Measurements from ENCODE around the gene MCU.
"Not testable (repeated sequence)": the region's sequence is repeated elsewhere in the genome, so short reads cannot be mapped to it uniquely, and the experiment has no call there.

MCU gene

GRCh38 chr10:72663971-72664370 is 28.0 kb upstream of the MCU start:
- H3K4me3 ChIP-seq (ENCODE audit: low read depth, low read length), result no peak overlapping the region
- TF ChIP-seq CTCF (IDR thresholded peaks at IDR 0.05; ENCODE audit: control insufficient read depth, extremely low read depth, insufficient read depth), result no peak
- no peak for DNase-seq (ENCODE audit: low read depth)

DNA sequence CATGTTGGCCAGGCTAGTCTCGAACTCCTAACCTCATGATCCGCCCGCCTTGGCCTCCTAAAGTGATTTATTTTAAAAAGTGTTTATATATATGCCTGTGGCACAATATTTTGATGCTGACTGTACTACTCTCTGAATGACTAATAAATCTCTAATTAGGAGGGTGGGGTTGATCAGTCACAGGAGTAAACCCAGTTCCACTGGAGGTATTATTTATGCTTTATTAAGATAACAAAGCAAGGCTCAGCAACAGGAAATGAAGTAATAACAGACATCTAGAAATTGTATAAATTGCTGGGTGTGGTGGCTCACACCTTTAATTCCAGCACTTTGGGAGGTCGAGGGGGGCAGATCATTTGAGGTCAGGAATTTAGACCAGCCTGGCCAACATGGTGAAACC is 26.0 kb upstream of the MCU start:
- no peak for TF ChIP-seq CTCF (IDR thresholded peaks at IDR 0.05; ENCODE audit: control insufficient read depth, extremely low read depth, insufficient read depth)
- no peak overlapping the region for H3K4me3 ChIP-seq (ENCODE audit: low read depth, low read length)
- no peak for DNase-seq (ENCODE audit: low read depth)

DNA sequence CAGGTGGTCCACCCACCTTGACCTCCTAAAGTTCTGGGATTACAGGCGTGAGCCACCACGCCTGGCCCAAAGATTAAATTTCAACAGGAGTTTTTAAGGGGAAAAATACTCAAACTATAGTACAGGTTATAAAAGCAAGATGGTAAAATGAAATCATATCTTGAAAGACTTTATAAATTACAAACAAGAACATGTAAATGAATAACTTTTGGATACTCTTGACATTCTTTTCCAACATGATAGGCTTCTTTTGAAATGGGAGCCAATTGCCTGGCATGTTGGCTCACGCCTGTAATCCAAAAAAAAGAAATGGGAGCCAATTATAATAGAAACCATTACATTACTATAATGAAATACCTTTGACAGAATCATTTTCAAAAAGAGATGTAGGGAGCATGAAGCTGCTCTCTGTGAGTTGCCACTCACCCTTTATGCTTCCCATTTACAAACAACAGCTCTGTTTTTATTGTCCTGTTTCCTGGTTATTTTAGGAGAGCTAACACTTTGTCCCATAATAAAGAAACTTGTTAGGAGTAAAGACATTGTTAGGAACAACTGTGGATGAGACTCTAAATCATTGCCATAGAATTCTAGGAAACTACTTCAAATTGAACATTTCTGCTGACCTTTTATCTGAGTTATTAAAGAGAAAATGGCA is 24.6 kb upstream of the MCU start:
- no peak for DNase-seq (ENCODE audit: low read depth)
- no peak for TF ChIP-seq CTCF (IDR thresholded peaks at IDR 0.05; ENCODE audit: control insufficient read depth, extremely low read depth, insufficient read depth)
- H3K4me3 ChIP-seq (ENCODE audit: low read depth, low read length), result no peak overlapping the region

DNA sequence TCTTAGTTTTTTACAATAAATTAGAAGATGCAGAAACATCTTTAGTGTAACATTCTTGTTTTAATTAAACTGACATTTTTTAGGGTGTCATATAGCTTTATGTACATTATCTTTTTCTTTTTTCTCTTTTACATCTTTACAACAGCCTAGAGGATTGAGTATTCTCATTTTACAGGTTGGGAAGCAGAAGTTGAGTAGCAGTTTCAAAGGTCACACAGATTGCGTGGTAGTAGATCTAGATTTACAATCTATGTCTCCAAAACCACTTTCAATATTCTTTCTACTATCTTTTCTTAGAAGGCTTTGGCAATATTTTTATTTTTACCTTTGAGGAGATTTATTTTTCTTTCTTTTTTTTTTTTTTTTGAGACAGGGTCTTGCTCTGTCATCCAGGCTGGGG is 18.7 kb upstream of the MCU start:
- no peak overlapping the region for H3K4me3 ChIP-seq (ENCODE audit: low read depth, low read length)
- DNase-seq (ENCODE audit: low read depth), result no peak
- no peak for TF ChIP-seq CTCF (IDR thresholded peaks at IDR 0.05; ENCODE audit: control insufficient read depth, extremely low read depth, insufficient read depth)

- not testable (repeated sequence) for DNase-seq (ENCODE audit: low read depth); H3K4me3 ChIP-seq (ENCODE audit: low read depth, low read length)
Observed at GRCh38 chr10:72674174-72674573, 17.8 kb upstream of the MCU start.

DNA sequence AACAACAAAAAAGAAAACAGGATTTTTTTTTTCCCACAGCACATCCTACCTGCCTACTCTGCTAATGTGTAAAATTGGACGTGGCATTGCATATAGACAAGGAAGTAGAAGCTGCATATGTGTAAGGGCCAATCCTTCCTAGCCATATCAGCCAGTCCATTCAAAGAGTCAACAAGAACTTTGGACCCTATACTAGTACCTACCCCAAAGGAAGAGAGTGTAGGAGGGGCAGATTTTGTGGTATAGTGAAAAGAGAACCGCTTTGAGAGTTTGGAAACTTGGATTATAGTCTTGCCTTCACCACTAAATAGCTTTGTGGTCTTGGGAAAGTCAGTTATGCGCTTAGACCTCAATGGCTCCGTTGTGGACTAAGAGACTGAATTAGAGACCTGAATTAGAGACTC is 12.1 kb upstream of the MCU start:
- TF ChIP-seq CTCF (IDR thresholded peaks at IDR 0.05; ENCODE audit: control insufficient read depth, extremely low read depth, insufficient read depth), result no peak
- no peak overlapping the region for H3K4me3 ChIP-seq (ENCODE audit: low read depth, low read length)
- no peak for DNase-seq (ENCODE audit: low read depth)

DNA sequence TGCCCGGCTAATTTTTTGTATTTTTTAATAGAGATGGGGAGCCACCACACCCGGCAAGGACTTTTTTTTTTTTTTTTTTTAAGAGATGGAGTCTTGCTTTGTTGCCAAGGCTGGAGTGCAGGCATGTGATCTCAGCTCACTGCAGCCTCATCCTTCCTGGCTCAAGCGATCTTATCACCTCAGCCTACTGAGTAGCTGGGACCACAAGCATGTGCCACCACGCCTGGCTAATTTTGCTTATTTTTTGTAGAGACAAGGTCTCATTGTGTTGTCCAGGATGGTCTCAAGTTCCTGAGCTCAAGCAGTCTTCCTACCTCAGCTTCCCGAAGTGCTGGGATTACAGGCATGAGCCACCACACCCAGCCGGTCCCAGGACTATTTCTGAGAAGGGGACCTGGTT is 9.3 kb upstream of the MCU start:
- TF ChIP-seq CTCF (IDR thresholded peaks at IDR 0.05; ENCODE audit: control insufficient read depth, extremely low read depth, insufficient read depth), result no peak
- no peak for DNase-seq (ENCODE audit: low read depth)
- no peak overlapping the region for H3K4me3 ChIP-seq (ENCODE audit: low read depth, low read length)

All from LNCaP clone FGC (cell line).